OCI-LY3 (cell line): ENCODE results near the gene MAN1A1.
"Not testable (repeated sequence)": the region's sequence is repeated elsewhere in the genome, so short reads cannot be mapped to it uniquely, and the experiment has no call there.

Source experiments
- H2AFZ ChIP-seq: fragments of 200-600, 300-600 bp; shearing (Covaris generic); 2 replicates; pipeline ENCODE4 v1.6.0; 2014; ENCODE audit warnings: antibody characterized with exemption, low read depth, low read length
- H3K27ac ChIP-seq: fragments of 200-600, 300-600 bp; sonication (generic); 2 replicates; pipeline ENCODE4 v1.5.1; 2014; ENCODE audit warnings: mild to moderate bottlenecking, low read length, moderate library complexity, mixed read lengths
- H3K27me3 ChIP-seq: fragments of 200-600, 300-600 bp; sonication (generic); 2 replicates; pipeline ENCODE4 v1.6.1; 2014; ENCODE audit warnings: low read depth, low read length, mixed read lengths
- H3K36me3 ChIP-seq: fragments of 200-600, 300-600 bp; sonication (generic); replicated peaks from 2 replicates; pipeline ENCODE3; 2014; ENCODE audit warnings: low read depth, low read length, mixed read lengths
- H3K4me1 ChIP-seq: fragments of 300-600, 200-600 bp; sonication (generic); 2 replicates; pipeline ENCODE4 v1.6.1; 2014; ENCODE audit warnings: low read length, mixed read lengths
- H3K4me2 ChIP-seq: fragments of 200-600, 300-600 bp; sonication (generic); 2 replicates; pipeline ENCODE4 v1.6.1; 2014; ENCODE audit warnings: low read length, mixed read lengths
- H3K4me3 ChIP-seq: fragments of 300-600, 200-600 bp; sonication (generic); 2 replicates; pipeline ENCODE4 v1.5.1; 2014; ENCODE audit warnings: antibody characterized with exemption, mild to moderate bottlenecking, low read length, moderate library complexity
- H3K79me2 ChIP-seq: fragments of 300-600, 200-600 bp; shearing (Covaris generic); 2 replicates; pipeline ENCODE4 v1.6.1; 2014; ENCODE audit warnings: mild to moderate bottlenecking, low read length, mixed read lengths
- H3K9ac ChIP-seq: fragments of 300-600, 200-600 bp; shearing (Covaris generic); 2 replicates; pipeline ENCODE4 v1.6.0; 2014; ENCODE audit warnings: mild to moderate bottlenecking, low read length, moderate library complexity
- H3K9me3 ChIP-seq: fragments of 200-600, 300-600 bp; shearing (Covaris generic); 2 replicates; pipeline ENCODE4 v1.6.1; 2014; ENCODE audit warnings: low read length, mixed read lengths; ENCODE audit not compliant: insufficient read depth
- H4K20me1 ChIP-seq: fragments of 200-600, 300-600 bp; sonication (generic); 2 replicates; pipeline ENCODE4 v1.6.1; 2016; ENCODE audit warnings: low read length, mixed read lengths; ENCODE audit not compliant: insufficient read depth
- EZH2phosphoT487 ChIP-seq: fragments of 200-600 bp; shearing (Covaris generic); IDR thresholded peaks from 2 replicates; pipeline ENCODE4 v1.6.1; 2018; ENCODE audit warnings: antibody characterized with exemption, mixed run types, low read depth
- TF ChIP-seq, protein P1 (sequence below): fragments of 200-600, 300-600 bp; sonication (generic); IDR thresholded peaks from 2 replicates; pipeline ENCODE4 v1.5.1; 2014; ENCODE audit warnings: antibody characterized with exemption, low read length, low read depth

MAN1A1 gene

DNA sequence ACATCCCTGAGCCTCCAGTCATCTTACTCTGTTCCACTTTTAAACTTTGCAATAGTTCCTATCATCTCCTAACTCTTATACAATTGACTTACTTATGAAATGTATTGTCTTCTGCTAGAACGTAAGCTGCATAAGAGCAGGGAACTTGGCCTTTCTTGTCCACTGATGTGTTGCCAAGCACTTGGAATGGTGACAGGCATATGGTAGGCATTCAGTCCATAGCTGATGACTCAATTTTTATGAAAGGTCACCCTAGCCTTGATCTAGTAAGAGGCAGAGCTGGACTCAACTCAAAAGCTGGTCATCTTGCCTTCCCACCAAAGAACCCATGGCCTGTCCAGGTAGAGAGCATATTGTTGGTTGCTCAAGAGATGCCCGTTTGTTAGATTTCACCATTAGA lies 188.7 kb downstream of the MAN1A1 start:
- no peak for TF ChIP-seq EZH2phosphoT487
- TF ChIP-seq, protein P1, sequence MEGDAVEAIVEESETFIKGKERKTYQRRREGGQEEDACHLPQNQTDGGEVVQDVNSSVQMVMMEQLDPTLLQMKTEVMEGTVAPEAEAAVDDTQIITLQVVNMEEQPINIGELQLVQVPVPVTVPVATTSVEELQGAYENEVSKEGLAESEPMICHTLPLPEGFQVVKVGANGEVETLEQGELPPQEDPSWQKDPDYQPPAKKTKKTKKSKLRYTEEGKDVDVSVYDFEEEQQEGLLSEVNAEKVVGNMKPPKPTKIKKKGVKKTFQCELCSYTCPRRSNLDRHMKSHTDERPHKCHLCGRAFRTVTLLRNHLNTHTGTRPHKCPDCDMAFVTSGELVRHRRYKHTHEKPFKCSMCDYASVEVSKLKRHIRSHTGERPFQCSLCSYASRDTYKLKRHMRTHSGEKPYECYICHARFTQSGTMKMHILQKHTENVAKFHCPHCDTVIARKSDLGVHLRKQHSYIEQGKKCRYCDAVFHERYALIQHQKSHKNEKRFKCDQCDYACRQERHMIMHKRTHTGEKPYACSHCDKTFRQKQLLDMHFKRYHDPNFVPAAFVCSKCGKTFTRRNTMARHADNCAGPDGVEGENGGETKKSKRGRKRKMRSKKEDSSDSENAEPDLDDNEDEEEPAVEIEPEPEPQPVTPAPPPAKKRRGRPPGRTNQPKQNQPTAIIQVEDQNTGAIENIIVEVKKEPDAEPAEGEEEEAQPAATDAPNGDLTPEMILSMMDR, result no peak
- no peaks in the 10 kb centered on the region for H3K36me3 ChIP-seq

DNA sequence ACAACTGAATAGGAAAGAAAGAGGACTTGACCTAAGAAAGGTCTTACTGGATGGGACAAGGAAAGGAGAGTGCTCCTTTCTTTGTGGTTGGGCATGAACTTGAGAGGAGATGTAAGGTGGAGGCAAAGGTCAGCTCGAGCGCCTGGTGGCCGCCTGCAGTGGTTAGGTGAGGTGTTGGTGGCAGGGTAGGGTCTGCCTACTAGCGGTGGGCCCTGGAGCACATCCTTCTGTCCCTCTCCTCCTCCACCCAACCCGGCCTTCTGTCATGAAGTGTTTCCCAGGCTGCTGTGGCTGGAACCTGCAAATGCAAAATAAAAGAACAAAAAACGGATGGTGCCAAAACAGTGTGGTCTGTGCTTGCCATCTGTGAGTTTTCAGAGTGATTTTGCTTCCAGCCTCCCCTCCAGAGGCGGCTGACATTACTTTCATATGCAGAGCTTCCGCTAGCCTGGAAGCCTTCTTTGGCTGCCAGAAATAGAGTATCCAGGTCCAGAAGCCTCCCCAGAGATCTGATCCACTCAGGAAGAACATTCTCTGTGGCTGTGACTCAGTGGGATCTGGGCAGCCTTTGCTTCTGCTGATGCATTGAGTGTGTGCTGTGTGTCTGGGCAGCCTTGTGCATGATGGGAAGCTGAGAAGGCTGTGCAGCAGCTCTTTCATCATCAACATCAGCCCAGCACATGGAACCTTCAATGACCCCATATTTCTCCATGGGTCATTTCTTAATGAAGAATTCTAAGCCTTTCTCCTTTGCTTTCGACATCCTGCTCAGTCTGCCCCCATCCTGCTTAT lies 191.3 kb downstream of the MAN1A1 start:
- Histone ChIP-seq H3K9ac (no peak overlapping the region), H3K36me3 (no peaks in the 10 kb centered on the region), H2AFZ (no peak overlapping the region), H3K27me3 (no peaks in the 10 kb centered on the region; the same call in 1 of the 2 replicates), H3K9me3 (no peaks in the 10 kb centered on the region), H4K20me1 (no peaks in the 10 kb centered on the region), H3K4me2 (no peak overlapping the region), H3K79me2 (no peaks in the 10 kb centered on the region), H3K4me1 (peaks cover 13% of the 10 kb centered on the region), H3K4me3 (no peak overlapping the region), H3K27ac (no peak overlapping the region)
- no peak for TF ChIP-seq EZH2phosphoT487
- TF ChIP-seq, protein P1, result no peak

More for the DNA sequence above, 188.7 kb downstream of the MAN1A1 start:
- peaks cover 18% of the 10 kb centered on the region for H3K4me1 ChIP-seq
- no peaks in the 10 kb centered on the region for H3K79me2 ChIP-seq
- H3K4me3 ChIP-seq, result no peak overlapping the region
- peaks cover 12% of the 10 kb centered on the region for H3K27me3 ChIP-seq
- no peaks in the 10 kb centered on the region for H3K9me3 ChIP-seq
- no peak overlapping the region for H2AFZ ChIP-seq
- no peak overlapping the region for H3K9ac ChIP-seq
- H3K27ac ChIP-seq, result no peak overlapping the region
- H4K20me1 ChIP-seq, result no peaks in the 10 kb centered on the region
- no peak overlapping the region for H3K4me2 ChIP-seq

DNA sequence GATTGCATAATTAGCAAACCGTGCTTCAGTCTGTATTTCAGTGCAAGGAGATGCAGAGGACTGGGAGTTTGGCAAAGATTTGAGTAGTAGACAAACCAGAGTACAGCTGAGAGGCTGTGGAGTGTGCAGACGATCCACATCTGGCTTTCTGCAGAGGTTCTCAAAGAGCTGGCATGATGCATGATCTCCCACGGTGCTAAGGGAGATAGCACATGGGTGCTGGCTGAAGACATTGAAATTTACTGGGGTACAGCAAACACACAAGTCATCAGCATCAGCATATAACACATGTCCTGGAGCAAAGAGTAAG lies 192.1 kb downstream of the MAN1A1 start:
- Histone ChIP-seq H4K20me1 (no peaks in the 10 kb centered on the region), H3K4me1 (peaks cover 5% of the 10 kb centered on the region), H3K4me3 (no peak overlapping the region), H2AFZ (no peak overlapping the region), H3K36me3 (no peaks in the 10 kb centered on the region), H3K9ac (no peak overlapping the region), H3K27me3 (no peaks in the 10 kb centered on the region; the same call in 1 of the 2 replicates), H3K27ac (no peak overlapping the region), H3K9me3 (no peaks in the 10 kb centered on the region), H3K79me2 (no peaks in the 10 kb centered on the region), H3K4me2 (no peak overlapping the region)
- TF ChIP-seq, protein P1, result no peak
- TF ChIP-seq EZH2phosphoT487, result no peak

DNA sequence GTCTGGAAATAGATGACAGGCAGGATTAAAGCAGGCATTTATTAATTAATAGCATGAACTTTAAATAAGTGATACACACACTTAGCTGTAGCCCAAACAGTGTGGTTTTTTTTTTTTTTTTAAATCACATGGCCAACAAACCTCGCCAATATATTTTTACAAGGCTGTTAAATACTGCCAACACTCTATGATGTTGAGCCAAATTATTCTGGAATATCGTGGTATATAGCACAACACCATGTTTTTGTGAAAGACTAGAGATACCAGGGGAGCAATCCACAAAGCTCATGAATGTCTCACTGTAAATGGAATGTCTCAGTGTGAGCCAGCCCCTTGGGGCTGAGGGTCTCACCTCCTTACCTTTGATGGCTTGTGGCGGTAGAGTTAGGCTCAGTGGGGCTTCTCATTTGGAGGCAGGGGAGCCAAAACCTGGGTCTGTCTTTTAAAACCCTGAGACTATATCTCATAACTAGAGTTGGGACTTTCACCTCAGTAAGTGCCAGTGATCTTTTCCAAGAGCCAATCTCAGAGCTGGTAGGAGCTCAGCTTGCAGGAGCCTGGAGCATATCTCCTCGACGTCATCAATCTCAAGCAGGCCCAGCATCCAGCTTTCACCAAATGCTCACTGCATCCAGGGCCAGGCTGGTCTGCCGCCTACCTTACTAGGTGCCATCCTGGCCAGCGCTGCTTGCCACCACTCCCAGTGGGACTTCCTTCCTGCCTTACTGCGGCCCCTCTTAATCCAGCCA lies 192.6 kb downstream of the MAN1A1 start:
- Histone ChIP-seq H3K9ac (no peak overlapping the region), H3K4me1 (peaks cover under 1% of the 10 kb centered on the region; the same call in 1 of the 2 replicates), H3K27me3 (no peaks in the 10 kb centered on the region; the same call in 1 of the 2 replicates), H4K20me1 (no peaks in the 10 kb centered on the region), H3K36me3 (no peaks in the 10 kb centered on the region), H3K4me3 (no peak overlapping the region), H3K79me2 (no peaks in the 10 kb centered on the region), H2AFZ (no peak overlapping the region), H3K4me2 (no peak overlapping the region), H3K9me3 (no peaks in the 10 kb centered on the region), H3K27ac (no peak overlapping the region)
- no peak for TF ChIP-seq EZH2phosphoT487
- TF ChIP-seq, protein P1, result no peak

GRCh38 chr6:119156082-119156481 lies 193.5 kb downstream of the MAN1A1 start:
- H3K4me2 ChIP-seq, H4K20me1 ChIP-seq, H3K27ac ChIP-seq, H3K79me2 ChIP-seq, H3K9ac ChIP-seq, H3K4me3 ChIP-seq, H3K9me3 ChIP-seq, H3K27me3 ChIP-seq, H3K4me1 ChIP-seq, H3K36me3 ChIP-seq, H2AFZ ChIP-seq: not testable (repeated sequence)
